HEK293T (cell line): ENCODE measurements around the gene CACNA1G.

Source experiments
- CTCF ChIA-PET: fragments of 350-600 bp; formaldehyde crosslinking; extraction: SDS; loops from one replicate; lab custom pipeline; 2021; ENCODE audit warnings: antibody characterized with exemption, inconsistent platforms; lab: Yijun Ruan, JAX
- POLR2A ChIA-PET: fragments of 350-600 bp; formaldehyde crosslinking; extraction: SDS; loops from one replicate; lab custom pipeline; 2020; ENCODE audit warnings: antibody characterized with exemption, inconsistent platforms; lab: Yijun Ruan, JAX
- DNase-seq: peaks from one replicate; pipeline ENCODE4 v3.0.0; 2012; ENCODE audit warnings: mixed read lengths; ENCODE audit errors: extremely low spot score
- ARNT ChIP-seq: fragments of 450-650 bp; IDR thresholded peaks from 2 replicates; pipeline ENCODE4 v1.6.1; 2017; ENCODE audit warnings: mild to moderate bottlenecking
- BHLHE40 ChIP-seq: fragments of 450-650 bp; IDR thresholded peaks from 2 replicates; pipeline ENCODE4 v1.6.1; 2016; ENCODE audit warnings: mild to moderate bottlenecking, moderate library complexity, borderline replicate concordance
- CTBP1 ChIP-seq: fragments of 450-650 bp; IDR thresholded peaks from 2 replicates; pipeline ENCODE4 v1.6.1; 2016; ENCODE audit warnings: borderline replicate concordance
- ELF4 ChIP-seq: fragments of 450-650 bp; IDR thresholded peaks from 2 replicates; pipeline ENCODE4 v1.6.1; 2017; ENCODE audit warnings: antibody characterized with exemption
- FOXA1 ChIP-seq: fragments of 450-650 bp; IDR thresholded peaks from 2 replicates; pipeline ENCODE4 v1.6.1; 2016; ENCODE audit warnings: mild to moderate bottlenecking
- FOXK2 ChIP-seq: fragments of 450-650 bp; IDR thresholded peaks from 2 replicates; pipeline ENCODE4 v1.6.1; 2016; ENCODE audit warnings: mild to moderate bottlenecking
- FOXM1 ChIP-seq: fragments of 450-650 bp; IDR thresholded peaks from 2 replicates; pipeline ENCODE4 v1.6.1; 2017; ENCODE audit warnings: mild to moderate bottlenecking, borderline replicate concordance
- HDGF ChIP-seq: fragments of 450-650 bp; IDR thresholded peaks from 2 replicates; pipeline ENCODE4 v1.6.1; 2017; ENCODE audit warnings: antibody characterized with exemption, borderline replicate concordance
- L3MBTL2 ChIP-seq: fragments of 450-650 bp; conservative IDR thresholded peaks from 2 replicates; pipeline ENCODE4 v1.6.1; 2016; ENCODE audit warnings: mild to moderate bottlenecking
- LEF1 ChIP-seq: fragments of 450-650 bp; IDR thresholded peaks from 2 replicates; pipeline ENCODE4 v1.6.1; 2017; ENCODE audit warnings: mild to moderate bottlenecking, borderline replicate concordance
- NFRKB ChIP-seq: fragments of 450-650 bp; IDR thresholded peaks from 2 replicates; pipeline ENCODE4 v1.6.1; 2016; ENCODE audit warnings: mild to moderate bottlenecking, moderate library complexity
- PKNOX1 ChIP-seq: fragments of 450-650 bp; IDR thresholded peaks from 2 replicates; pipeline ENCODE4 v1.6.1; 2016
- SP1 ChIP-seq: fragments of 450-650 bp; IDR thresholded peaks from 2 replicates; pipeline ENCODE4 v1.6.1; 2017
- SUZ12 ChIP-seq: fragments of 450-650 bp; IDR thresholded peaks from 2 replicates; pipeline ENCODE4 v1.6.1; 2016; ENCODE audit warnings: mild to moderate bottlenecking
- TARDBP ChIP-seq: fragments of 450-650 bp; IDR thresholded peaks from 2 replicates; pipeline ENCODE4 v1.6.1; 2016
- ZNF384 ChIP-seq: fragments of 450-650 bp; IDR thresholded peaks from 2 replicates; pipeline ENCODE4 v1.6.1; 2016

Gene CACNA1G

GRCh38 chr17:50668838-50669581 lies 108.5 kb downstream of the CACNA1G start:
- no peak for DNase-seq
- ChIA-PET POLR2A (interaction anchor here (1.0 kb wide), 1 partner anchor 15 kb away, joined by 3 read pairs; no protein-coding TSS in a partner anchor), CTCF (interaction anchor here (0.6 kb wide), 1 partner anchor 130 kb away, joined by 8 read pairs; no protein-coding TSS in a partner anchor)
- TF ChIP-seq L3MBTL2 (no peak), SP1 (no peak), FOXA1 (no peak), HDGF (no peak), PKNOX1 (no peak), FOXK2 (no peak), CTBP1 (no peak), FOXM1 (no peak), ELF4 (no peak), LEF1 (no peak), TARDBP (no peak), SUZ12 (no peak), BHLHE40 (no peak)

GRCh38 chr17:50672071-50672470 lies 111.6 kb downstream of the CACNA1G start:
- POLR2A ChIA-PET, result no interaction called here

GRCh38 chr17:50672831-50673551 lies 112.5 kb downstream of the CACNA1G start:
- ChIA-PET CTCF (interaction anchor here (0.6 kb wide), 1 partner anchor 483 kb away, joined by 3 read pairs; no protein-coding TSS in a partner anchor), POLR2A (no interaction called here)
- no peak for DNase-seq
- TF ChIP-seq CTBP1, result no peak
- no peak for TF ChIP-seq FOXM1
- no peak for TF ChIP-seq ZNF384
- no peak for TF ChIP-seq L3MBTL2

More at GRCh38 chr17:50672071-50672470, 111.6 kb downstream of the CACNA1G start:
- CTCF ChIA-PET, result no interaction called here
- DNase-seq, result no peak
- TF ChIP-seq ELF4 (no peak), SP1 (no peak), NFRKB (no peak), TARDBP (no peak), ARNT (no peak), CTBP1 (no peak), L3MBTL2 (no peak), FOXM1 (no peak), ZNF384 (no peak), HDGF (no peak), FOXA1 (no peak), LEF1 (no peak), PKNOX1 (no peak), BHLHE40 (no peak), SUZ12 (no peak), FOXK2 (no peak)

- ChIA-PET POLR2A (no interaction called here), CTCF (no interaction called here)
- no peak for DNase-seq
- no peak for TF ChIP-seq BHLHE40
- no peak for TF ChIP-seq ZNF384
- no peak for TF ChIP-seq FOXK2
- TF ChIP-seq HDGF, result no peak
- no peak for TF ChIP-seq PKNOX1
- no peak for TF ChIP-seq FOXA1
- no peak for TF ChIP-seq L3MBTL2
Observed at GRCh38 chr17:50675190-50675589, 114.7 kb downstream of the CACNA1G start.

GRCh38 chr17:50675627-50676026 lies 115.1 kb downstream of the CACNA1G start:
- DNase-seq, result no peak
- ChIA-PET POLR2A (no interaction called here), CTCF (no interaction called here)
- TF ChIP-seq SUZ12, result no peak
- TF ChIP-seq ARNT, result no peak
- no peak for TF ChIP-seq ELF4
- no peak for TF ChIP-seq L3MBTL2
- no peak for TF ChIP-seq BHLHE40
- TF ChIP-seq CTBP1, result no peak
- no peak for TF ChIP-seq LEF1
- no peak for TF ChIP-seq NFRKB
- TF ChIP-seq PKNOX1, result no peak
- no peak for TF ChIP-seq FOXA1
- TF ChIP-seq HDGF, result no peak
- no peak for TF ChIP-seq SP1
